OCI-LY7 (cell line): ENCODE measurements around the gene AGTRAP. TPM values are rescaled to one million over a fixed set of nuclear protein-coding genes. Genes with fewer than 3 reads are reported as not detected.

Experiments used
- BruUV-seq: library from RNA; stranded (reverse); fragments of 400-500 nt; replicated peaks from 2 replicates; lab custom pipeline; 2021; lab: Mats Ljungman, UMichigan
- CTCF ChIA-PET: fragments of 300-600 bp; sonication (Branson Sonifier 250); formaldehyde crosslinking; loops from one replicate; lab custom pipeline; 2022; ENCODE audit warnings: antibody characterized with exemption; ENCODE audit not compliant: unreplicated experiment; lab: Charles Lee
- POLR2A ChIA-PET: fragments of 300-600 bp; sonication (Branson Sonifier 250); formaldehyde crosslinking; loops from one replicate; lab custom pipeline; 2022; ENCODE audit warnings: antibody characterized with exemption; lab: Charles Lee
- DNase-seq: peaks from one replicate; pipeline ENCODE4 v3.0.0-alpha.2; 2015; ENCODE audit warnings: low spot score
- H2AFZ ChIP-seq: fragments of 200-600 bp; sonication (generic), shearing (Covaris generic); 2 replicates; pipeline ENCODE4 v1.6.1; 2014; ENCODE audit warnings: mild to moderate bottlenecking, antibody characterized with exemption, low read length, moderate library complexity
- H3K27ac ChIP-seq: fragments of 200-600 bp; sonication (generic); 2 replicates; pipeline ENCODE4 v1.5.1; 2014; ENCODE audit warnings: mixed run types, low read depth, mild to moderate bottlenecking, moderate library complexity, low read length, inconsistent platforms; ENCODE audit not compliant: poor library complexity, severe bottlenecking
- H3K36me3 ChIP-seq: fragments of 200-600 bp; sonication (generic); 2 replicates; pipeline ENCODE4 v1.6.1; 2014; ENCODE audit warnings: mild to moderate bottlenecking, antibody characterized with exemption, low read length, moderate library complexity, mixed read lengths; ENCODE audit not compliant: insufficient read depth
- H3K4me1 ChIP-seq: fragments of 200-600 bp; sonication (generic); 2 replicates; pipeline ENCODE4 v1.5.1; 2014; ENCODE audit warnings: mild to moderate bottlenecking, low read length; ENCODE audit not compliant: insufficient read depth, poor library complexity, severe bottlenecking
- H3K4me2 ChIP-seq: fragments of 200-600 bp; sonication (generic); 2 replicates; pipeline ENCODE4 v1.6.1; 2014; ENCODE audit warnings: mild to moderate bottlenecking, low read length
- H3K4me3 ChIP-seq: fragments of 200-600 bp; sonication (generic); 2 replicates; pipeline ENCODE4 v1.5.1; 2014; ENCODE audit warnings: mild to moderate bottlenecking, low read depth, low read length; ENCODE audit not compliant: poor library complexity, severe bottlenecking
- H3K79me2 ChIP-seq: fragments of 200-600 bp; sonication (generic); 2 replicates; pipeline ENCODE4 v1.6.1; 2016; ENCODE audit warnings: low read depth, mild to moderate bottlenecking, low read length, moderate library complexity, mixed read lengths; ENCODE audit not compliant: insufficient read depth
- H3K9me2 ChIP-seq: fragments of 200-600 bp; sonication (generic); 2 replicates; pipeline ENCODE4 v1.6.1; 2016; ENCODE audit warnings: mild to moderate bottlenecking, low read length, mixed read lengths; ENCODE audit not compliant: insufficient read depth
- H3K9me3 ChIP-seq: fragments of 200-600 bp; sonication (generic); 2 replicates; pipeline ENCODE4 v1.6.1; 2014; ENCODE audit warnings: mild to moderate bottlenecking, mixed run types, low read length, mixed read lengths
- H4K20me1 ChIP-seq: fragments of 200-600 bp; sonication (generic); 2 replicates; pipeline ENCODE4 v1.6.1; 2014; ENCODE audit warnings: mild to moderate bottlenecking, antibody characterized with exemption, low read length, moderate library complexity, mixed read lengths; ENCODE audit not compliant: insufficient read depth
- EZH2phosphoT487 ChIP-seq: fragments of 200-600 bp; sonication (generic); IDR thresholded peaks from 2 replicates; pipeline ENCODE4 v1.6.1; 2018; ENCODE audit warnings: low read depth, borderline replicate concordance, mild to moderate bottlenecking, mixed run types, antibody characterized with exemption, low read length, moderate library complexity, mixed read lengths
- intact Hi-C: fragments of 100-400 bp; cut with micrococcal nuclease; formaldehyde crosslinking; loops from one replicate; pipeline ENCODE4 v1.10.0; 2022; ENCODE audit not compliant: unreplicated experiment
- total RNA-seq, 2 experiments: library from RNA; depleted of rRNA in 1 of 2; stranded (reverse); fragments of >200 nt in 1 of 2; shearing (Covaris generic) in 1 of 2; gene quantifications; 2 replicates each; pipeline ENCODE4 v1.2.3, GENCODE V29; 2014 to 2022
- TF ChIP-seq, protein P1 (sequence below): fragments of 200-600 bp; sonication (generic); conservative IDR thresholded peaks from 2 replicates; pipeline ENCODE4 v1.5.1; 2014; ENCODE audit warnings: mild to moderate bottlenecking, antibody characterized with exemption, low read length, moderate library complexity, mixed read lengths

AGTRAP gene
- total RNA-seq, 2 experiments from 2014 or later = 36.1 to 40.0 TPM

GRCh38 chr1:11749203-11749689, 13.3 kb downstream of the AGTRAP start:
- DNase-seq = no peak
- intact Hi-C loops = no loop called here
- Histone ChIP-seq H3K4me2 (no peak overlapping the region), H3K36me3 (peaks cover 20% of the 10 kb centered on the region; the same call in 1 of the 2 replicates), H3K27ac (no peak overlapping the region), H3K4me1 (no peaks in the 10 kb centered on the region), H4K20me1 (no peaks in the 10 kb centered on the region), H3K79me2 (no peaks in the 10 kb centered on the region), H3K4me3 (no peak overlapping the region), H2AFZ (no peak overlapping the region), H3K9me3 (0 out of 2 replicates have a peak, but pooled peaks cover under 1% of the 10 kb centered on the region), H3K9me2 (no peaks in the 10 kb centered on the region)
- BruUV-seq = no TSS peak
- TF ChIP-seq, protein P1, sequence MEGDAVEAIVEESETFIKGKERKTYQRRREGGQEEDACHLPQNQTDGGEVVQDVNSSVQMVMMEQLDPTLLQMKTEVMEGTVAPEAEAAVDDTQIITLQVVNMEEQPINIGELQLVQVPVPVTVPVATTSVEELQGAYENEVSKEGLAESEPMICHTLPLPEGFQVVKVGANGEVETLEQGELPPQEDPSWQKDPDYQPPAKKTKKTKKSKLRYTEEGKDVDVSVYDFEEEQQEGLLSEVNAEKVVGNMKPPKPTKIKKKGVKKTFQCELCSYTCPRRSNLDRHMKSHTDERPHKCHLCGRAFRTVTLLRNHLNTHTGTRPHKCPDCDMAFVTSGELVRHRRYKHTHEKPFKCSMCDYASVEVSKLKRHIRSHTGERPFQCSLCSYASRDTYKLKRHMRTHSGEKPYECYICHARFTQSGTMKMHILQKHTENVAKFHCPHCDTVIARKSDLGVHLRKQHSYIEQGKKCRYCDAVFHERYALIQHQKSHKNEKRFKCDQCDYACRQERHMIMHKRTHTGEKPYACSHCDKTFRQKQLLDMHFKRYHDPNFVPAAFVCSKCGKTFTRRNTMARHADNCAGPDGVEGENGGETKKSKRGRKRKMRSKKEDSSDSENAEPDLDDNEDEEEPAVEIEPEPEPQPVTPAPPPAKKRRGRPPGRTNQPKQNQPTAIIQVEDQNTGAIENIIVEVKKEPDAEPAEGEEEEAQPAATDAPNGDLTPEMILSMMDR = peak; percentile 47
- TF ChIP-seq EZH2phosphoT487 = no peak
- ChIA-PET CTCF (no interaction called here), POLR2A (no interaction called here)

- Histone ChIP-seq H3K79me2 (no peaks in the 10 kb centered on the region), H3K36me3 (peaks cover 20% of the 10 kb centered on the region; the same call in 1 of the 2 replicates), H3K9me3 (0 out of 2 replicates have a peak, but pooled peaks cover 5% of the 10 kb centered on the region), H3K27ac (no peak overlapping the region), H3K4me2 (no peak overlapping the region), H2AFZ (no peak overlapping the region), H3K9me2 (no peaks in the 10 kb centered on the region), H3K4me3 (no peak overlapping the region), H3K4me1 (no peaks in the 10 kb centered on the region), H4K20me1 (no peaks in the 10 kb centered on the region)
- intact Hi-C loops = no loop called here
- BruUV-seq = no TSS peak
- ChIA-PET POLR2A (no interaction called here), CTCF (no interaction called here)
- TF ChIP-seq, protein P1 = no peak
- no peak for TF ChIP-seq EZH2phosphoT487
- DNase-seq = no peak
Observed at GRCh38 chr1:11749996-11750395, 14.1 kb downstream of the AGTRAP start.

- Histone ChIP-seq H3K4me1 (no peaks in the 10 kb centered on the region), H3K9me3 (0 out of 2 replicates have a peak, but pooled peaks cover 5% of the 10 kb centered on the region), H4K20me1 (no peaks in the 10 kb centered on the region), H3K4me2 (no peak overlapping the region), H2AFZ (no peak overlapping the region), H3K36me3 (peaks cover 16% of the 10 kb centered on the region; the same call in 1 of the 2 replicates), H3K9me2 (no peaks in the 10 kb centered on the region), H3K4me3 (no peak overlapping the region), H3K27ac (no peak overlapping the region), H3K79me2 (no peaks in the 10 kb centered on the region)
- no peak for DNase-seq
- POLR2A ChIA-PET = no interaction called here
- CTCF ChIA-PET = no interaction called here
- no peak for TF ChIP-seq EZH2phosphoT487
- TF ChIP-seq, protein P1 = no peak
- no TSS peak for BruUV-seq
- intact Hi-C loops = no loop called here
Observed at GRCh38 chr1:11751087-11751486, 15.2 kb downstream of the AGTRAP start.
